ENCODE measurements around the gene MGAT4D.
A peak's percentile ranks its signal among the peaks of the same experiment; 100 is the strongest.
"Not testable (repeated sequence)": the region's sequence is repeated elsewhere in the genome, so short reads cannot be mapped to it uniquely, and the experiment has no call there.

MGAT4D gene

GRCh38 chr4:140469791-140470733, 28.0 kb downstream of the MGAT4D start:
- Mint-ChIP-seq H3K36me3 (ENCODE audit: low read depth) (no peaks in the 10 kb centered on the region), H3K4me1 (ENCODE audit: low read depth) (no peaks in the 10 kb centered on the region), H3K27me3 (ENCODE audit: low read depth) (peaks cover 20% of the 10 kb centered on the region), H3K9me3 (no peaks in the 10 kb centered on the region), H3K4me3 (no peak overlapping the region), H3K27ac (no peak overlapping the region)

GRCh38 chr4:140466146-140466545, 31.9 kb downstream of the MGAT4D start:
- Mint-ChIP-seq H3K4me3 (no peak overlapping the region), H3K4me1 (ENCODE audit: low read depth) (no peaks in the 10 kb centered on the region), H3K27ac (no peak overlapping the region), H3K27me3 (ENCODE audit: low read depth) (peaks cover 13% of the 10 kb centered on the region), H3K36me3 (ENCODE audit: low read depth) (no peaks in the 10 kb centered on the region), H3K9me3 (no peaks in the 10 kb centered on the region)

DNA sequence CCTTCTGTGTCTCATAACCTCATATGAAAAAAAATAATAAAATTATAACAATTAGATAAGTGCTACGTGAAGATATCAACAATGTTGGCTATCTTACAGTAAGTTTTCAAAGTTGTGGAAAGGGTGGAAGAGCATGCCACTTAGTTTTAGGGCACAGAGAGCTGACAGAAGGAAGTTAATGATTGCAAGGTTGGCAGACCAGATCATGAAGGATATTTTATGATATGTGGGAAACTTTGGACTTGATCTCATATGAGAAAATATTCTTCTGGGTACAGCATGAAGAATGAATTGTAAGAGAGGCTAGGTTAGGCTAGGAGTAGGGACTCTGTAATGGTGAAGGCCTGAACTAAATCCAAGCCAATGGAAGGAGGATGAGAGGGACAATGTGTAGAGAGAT, 34.5 kb downstream of the MGAT4D start:
- Mint-ChIP-seq H3K27ac (no peak overlapping the region), H3K27me3 (ENCODE audit: low read depth) (peaks cover 9% of the 10 kb centered on the region), H3K9me3 (no peaks in the 10 kb centered on the region), H3K36me3 (ENCODE audit: low read depth) (no peaks in the 10 kb centered on the region), H3K4me1 (ENCODE audit: low read depth) (no peaks in the 10 kb centered on the region), H3K4me3 (no peak overlapping the region)

DNA sequence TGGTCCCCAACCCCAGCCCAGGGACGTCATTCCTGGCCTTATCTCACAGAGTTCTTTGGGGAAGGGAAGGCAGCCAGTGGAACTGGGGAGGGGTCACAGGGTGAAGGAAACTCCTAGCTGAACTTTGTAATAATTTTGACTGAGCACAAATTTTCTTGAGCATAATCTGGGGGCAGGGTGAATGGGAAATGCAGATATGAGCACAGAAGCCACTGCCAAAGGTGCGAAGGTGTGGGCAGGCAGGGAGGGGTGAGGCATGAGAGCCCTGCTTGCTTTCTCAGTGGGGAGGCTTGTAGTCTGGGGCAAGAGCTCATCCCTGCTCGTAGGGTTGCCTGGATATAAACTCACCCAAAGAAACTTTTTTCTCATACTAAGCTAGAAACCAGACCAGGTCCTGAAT, 34.9 kb downstream of the MGAT4D start:
- no peaks in the 10 kb centered on the region for H3K36me3 Mint-ChIP-seq (ENCODE audit: low read depth)
- no peak overlapping the region for H3K4me3 Mint-ChIP-seq
- H3K4me1 Mint-ChIP-seq (ENCODE audit: low read depth): no peaks in the 10 kb centered on the region
- no peak overlapping the region for H3K27ac Mint-ChIP-seq
- H3K27me3 Mint-ChIP-seq (ENCODE audit: low read depth): peaks cover 9% of the 10 kb centered on the region
- no peaks in the 10 kb centered on the region for H3K9me3 Mint-ChIP-seq

DNA sequence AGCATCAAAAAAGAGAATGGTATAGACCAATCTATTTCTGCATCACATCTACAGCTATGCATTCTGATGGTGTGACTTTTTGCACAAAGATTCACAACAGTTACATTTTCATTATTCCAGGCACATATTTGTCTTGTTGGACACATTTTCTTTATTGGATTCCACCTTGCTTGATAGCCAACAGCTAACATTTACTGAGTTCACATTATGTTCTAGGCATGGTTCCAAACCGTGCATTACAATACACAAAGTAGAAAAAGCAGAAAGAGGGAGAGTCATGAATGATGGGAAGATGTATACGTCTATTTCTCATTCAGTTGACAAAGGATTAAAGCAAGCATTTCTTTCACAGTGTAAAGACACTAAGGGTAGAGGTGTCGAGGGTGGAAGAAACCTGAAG, 47.7 kb downstream of the MGAT4D start:
- no peaks in the 10 kb centered on the region for H3K4me1 Mint-ChIP-seq (ENCODE audit: low read depth)
- H3K27me3 Mint-ChIP-seq (ENCODE audit: low read depth): peaks cover 34% of the 10 kb centered on the region

DNA sequence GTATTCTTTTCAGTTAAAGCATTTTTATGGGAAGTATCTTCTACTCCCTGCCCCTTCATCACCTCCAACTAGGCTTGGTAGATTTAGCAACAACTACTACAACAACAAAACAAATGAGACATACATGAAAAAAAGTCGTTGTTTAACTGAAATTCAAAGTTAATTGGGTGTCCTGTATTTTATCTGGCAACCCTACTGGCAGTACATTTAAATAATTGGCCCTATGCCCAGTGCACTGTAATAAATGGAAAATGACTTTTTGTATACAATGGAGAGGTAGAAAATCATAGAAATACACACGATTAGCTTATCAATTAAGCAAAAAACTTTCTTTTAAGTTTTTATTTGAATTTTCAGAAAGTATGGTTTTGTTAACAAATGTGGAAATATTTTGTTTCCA, 49.3 kb downstream of the MGAT4D start:
- H3K4me3 Mint-ChIP-seq: no peak overlapping the region
- H3K27me3 Mint-ChIP-seq (ENCODE audit: low read depth): peaks cover 31% of the 10 kb centered on the region
- H3K27ac Mint-ChIP-seq: no peak overlapping the region
- no peaks in the 10 kb centered on the region for H3K9me3 Mint-ChIP-seq
- H3K36me3 Mint-ChIP-seq (ENCODE audit: low read depth): no peaks in the 10 kb centered on the region
- no peaks in the 10 kb centered on the region for H3K4me1 Mint-ChIP-seq (ENCODE audit: low read depth)

More for the DNA sequence above, 47.7 kb downstream of the MGAT4D start:
- Mint-ChIP-seq H3K36me3 (ENCODE audit: low read depth) (no peaks in the 10 kb centered on the region), H3K9me3 (no peaks in the 10 kb centered on the region), H3K27ac (no peak overlapping the region), H3K4me3 (no peak overlapping the region)

DNA sequence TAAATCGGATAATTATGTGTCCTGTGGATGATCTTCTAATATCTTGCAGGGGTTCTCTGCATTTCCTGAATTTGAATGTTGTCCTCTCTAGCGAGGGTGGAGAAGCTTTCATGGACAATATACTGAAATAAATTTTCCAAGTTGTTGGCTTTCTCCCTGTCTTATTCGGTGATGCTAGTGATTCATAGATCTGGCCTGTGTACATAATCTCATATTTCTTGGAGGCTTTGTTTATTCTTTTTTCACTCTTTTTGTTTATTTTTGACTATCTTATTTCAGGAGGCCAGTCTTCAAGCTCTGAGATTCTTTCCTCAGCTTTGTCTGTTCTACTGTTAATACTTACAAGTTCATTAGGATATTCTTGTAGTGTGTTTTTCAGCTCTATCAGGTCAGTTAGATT, 49.9 kb downstream of the MGAT4D start:
- Mint-ChIP-seq H3K4me3 (no peak overlapping the region), H3K4me1 (ENCODE audit: low read depth) (no peaks in the 10 kb centered on the region), H3K9me3 (no peaks in the 10 kb centered on the region), H3K36me3 (ENCODE audit: low read depth) (no peaks in the 10 kb centered on the region), H3K27me3 (ENCODE audit: low read depth) (peaks cover 31% of the 10 kb centered on the region), H3K27ac (no peak overlapping the region)

DNA sequence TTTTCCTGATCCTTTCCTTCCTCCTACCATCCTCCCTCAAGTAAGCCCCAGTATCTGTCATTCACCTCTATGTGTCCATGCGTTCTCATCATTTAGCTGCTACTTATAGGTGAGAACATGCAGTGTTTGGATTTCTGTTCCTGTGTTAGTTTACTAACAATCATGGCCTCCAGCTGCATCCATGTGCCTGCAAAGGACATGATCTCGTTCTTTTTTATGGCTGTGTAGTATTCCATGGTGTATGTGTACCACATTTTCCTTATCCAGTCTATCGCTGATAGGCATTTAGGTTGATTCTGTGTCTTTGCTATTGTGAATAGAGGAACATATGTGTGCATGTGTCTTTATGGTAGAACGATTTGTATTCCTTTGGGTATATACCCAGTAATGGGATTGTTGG, 53.7 kb downstream of the MGAT4D start:
- not testable (repeated sequence) for H3K27ac Mint-ChIP-seq; H3K9me3 Mint-ChIP-seq; H3K4me3 Mint-ChIP-seq; H3K36me3 Mint-ChIP-seq (ENCODE audit: low read depth); H3K4me1 Mint-ChIP-seq (ENCODE audit: low read depth)
- peaks cover 31% of the 10 kb centered on the region for H3K27me3 Mint-ChIP-seq (ENCODE audit: low read depth)

GRCh38 chr4:140439644-140440142, 58.4 kb downstream of the MGAT4D start:
- Mint-ChIP-seq H3K4me1 (ENCODE audit: low read depth) (no peaks in the 10 kb centered on the region), H3K4me3 (no peak overlapping the region), H3K9me3 (no peaks in the 10 kb centered on the region)

GRCh38 chr4:140427919-140428471, 70.1 kb downstream of the MGAT4D start:
- Mint-ChIP-seq H3K9me3 (no peaks in the 10 kb centered on the region), H3K4me3 (peak overlapping the region; percentile 75), H3K27ac (no peak overlapping the region), H3K27me3 (ENCODE audit: low read depth) (peaks cover 57% of the 10 kb centered on the region), H3K36me3 (ENCODE audit: low read depth) (no peaks in the 10 kb centered on the region), H3K4me1 (ENCODE audit: low read depth) (peaks cover 5% of the 10 kb centered on the region)

More at GRCh38 chr4:140439644-140440142, 58.4 kb downstream of the MGAT4D start:
- Mint-ChIP-seq H3K36me3 (ENCODE audit: low read depth) (no peaks in the 10 kb centered on the region), H3K27ac (no peak overlapping the region), H3K27me3 (ENCODE audit: low read depth) (peaks cover 11% of the 10 kb centered on the region)

DNA sequence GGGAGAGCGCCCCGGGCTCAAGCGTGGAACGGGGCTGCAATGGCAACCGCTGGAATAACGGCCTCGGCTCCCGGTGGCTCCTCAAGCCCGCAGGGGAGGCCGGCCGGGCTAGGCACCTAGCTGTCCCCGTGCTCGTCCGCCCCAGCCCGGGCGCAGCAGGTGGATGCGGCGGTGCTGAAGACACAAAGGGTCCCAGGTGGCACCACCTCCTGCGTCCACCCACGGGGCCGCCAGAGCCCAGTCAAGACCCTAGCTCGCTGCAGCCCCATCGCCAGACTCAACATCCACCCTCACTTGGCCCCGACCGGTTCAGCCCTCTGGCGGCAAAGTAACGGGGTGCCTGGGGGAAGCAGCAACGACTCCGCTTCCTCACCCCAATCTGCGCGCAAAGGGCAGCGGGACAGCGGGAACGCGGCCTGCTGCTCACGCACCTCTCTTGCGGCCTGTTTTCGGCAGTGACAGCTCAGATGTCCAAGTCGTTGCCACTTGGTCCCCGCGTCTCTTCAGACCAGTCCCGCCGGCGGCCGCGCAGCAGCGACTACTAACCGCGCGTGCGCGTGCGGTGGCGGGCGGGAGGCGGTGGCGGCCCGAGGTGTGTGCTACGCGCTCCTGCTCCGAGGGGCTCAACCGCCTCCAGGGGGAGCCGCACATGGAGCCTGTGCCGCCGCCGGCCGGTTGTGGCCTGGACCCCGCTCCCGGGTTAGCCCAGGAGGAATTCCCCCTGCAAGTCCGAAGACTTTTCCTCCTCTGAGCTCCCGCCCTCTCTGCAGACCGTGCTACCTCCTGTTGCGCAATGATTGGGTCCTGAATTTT, 70.8 kb downstream of the MGAT4D start, which contains the start of gene CLGN:
Gene CLGN, minus strand, starts transcription at position 543 of the 813 bp plus-strand sequence. CDS start 14,570 bp downstream, outside the sequence.
- Mint-ChIP-seq H3K27me3 (ENCODE audit: low read depth) (peaks cover 60% of the 10 kb centered on the region), H3K27ac (no peak within 1 kb of the TSS), H3K9me3 (no peaks in the 10 kb centered on the region), H3K4me1 (ENCODE audit: low read depth) (peaks cover 5% of the 10 kb centered on the region), H3K36me3 (ENCODE audit: low read depth) (no peaks in the 10 kb centered on the region), H3K4me3 (peak within 1 kb of the TSS; percentile 75)

DNA sequence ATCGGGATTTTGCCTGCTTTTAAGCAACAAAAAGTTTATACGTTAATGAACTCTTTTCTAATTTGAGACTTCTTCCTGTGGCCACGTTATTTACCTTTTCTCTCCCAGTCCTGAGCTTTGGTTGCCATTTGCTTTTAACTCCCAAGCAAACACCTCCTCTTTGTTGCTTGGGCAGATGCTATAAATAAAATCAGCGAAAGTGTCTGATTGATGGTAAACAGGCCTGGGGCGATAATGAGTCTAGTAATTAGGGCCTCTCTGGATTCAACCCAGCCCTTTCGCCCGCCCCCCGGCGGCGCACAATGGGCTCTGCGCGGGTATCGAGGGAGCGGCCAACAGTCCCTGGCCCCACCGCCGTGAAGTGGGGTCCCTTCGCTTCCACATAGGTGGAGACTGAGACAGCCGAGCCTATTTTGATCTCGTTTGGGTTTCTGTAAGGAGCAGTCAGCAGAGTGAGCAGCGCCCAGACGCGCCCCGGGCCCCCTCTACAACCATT, 71.4 kb downstream of the MGAT4D start:
- Mint-ChIP-seq H3K36me3 (ENCODE audit: low read depth) (no peaks in the 10 kb centered on the region), H3K4me1 (ENCODE audit: low read depth) (peaks cover 5% of the 10 kb centered on the region), H3K9me3 (no peaks in the 10 kb centered on the region), H3K27me3 (ENCODE audit: low read depth) (peaks cover 61% of the 10 kb centered on the region), H3K4me3 (peak overlapping the region; percentile 49), H3K27ac (no peak overlapping the region)

GRCh38 chr4:140423106-140423505, 75.0 kb downstream of the MGAT4D start:
- H3K36me3 Mint-ChIP-seq (ENCODE audit: low read depth): no peaks in the 10 kb centered on the region
- H3K27ac Mint-ChIP-seq: no peak overlapping the region
- peaks cover 49% of the 10 kb centered on the region for H3K27me3 Mint-ChIP-seq (ENCODE audit: low read depth)
- H3K4me3 Mint-ChIP-seq: no peak overlapping the region
- peaks cover 5% of the 10 kb centered on the region for H3K4me1 Mint-ChIP-seq (ENCODE audit: low read depth)
- no peaks in the 10 kb centered on the region for H3K9me3 Mint-ChIP-seq
